Measurements from ENCODE around the gene KATNB1.

- TF ChIP-seq CTCF (IDR thresholded peaks at IDR 0.05 in 8 of 11, conservative IDR thresholded peaks at IDR 0.05 in 3 of 11) (no peak), POLR2A (IDR thresholded peaks at IDR 0.05) (no peak)
These were observed 55.8 kb downstream of the KATNB1 start for GRCh38 chr16:57791195-57791892.

Data from spleen (tissue), 7 donors.